ENCODE results near the gene CHGA. TPM values are rescaled to one million over a fixed set of nuclear protein-coding genes. Genes with fewer than 3 reads are reported as not detected.

The CHGA gene
- total and polyA plus RNA-seq, 2 of the 13 experiments (the other 11 are each of a cell fraction or from before 2014, with no cell fraction given): not detected

- TF ChIP-seq, protein P1, sequence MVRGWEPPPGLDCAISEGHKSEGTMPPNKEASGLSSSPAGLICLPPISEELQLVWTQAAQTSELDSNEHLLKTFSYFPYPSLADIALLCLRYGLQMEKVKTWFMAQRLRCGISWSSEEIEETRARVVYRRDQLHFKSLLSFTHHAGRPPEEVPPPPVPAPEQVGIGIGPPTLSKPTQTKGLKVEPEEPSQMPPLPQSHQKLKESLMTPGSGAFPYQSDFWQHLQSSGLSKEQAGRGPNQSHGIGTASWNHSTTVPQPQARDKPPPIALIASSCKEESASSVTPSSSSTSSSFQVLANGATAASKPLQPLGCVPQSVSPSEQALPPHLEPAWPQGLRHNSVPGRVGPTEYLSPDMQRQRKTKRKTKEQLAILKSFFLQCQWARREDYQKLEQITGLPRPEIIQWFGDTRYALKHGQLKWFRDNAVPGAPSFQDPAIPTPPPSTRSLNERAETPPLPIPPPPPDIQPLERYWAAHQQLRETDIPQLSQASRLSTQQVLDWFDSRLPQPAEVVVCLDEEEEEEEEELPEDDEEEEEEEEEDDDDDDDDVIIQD (CRISPR knock-in tag; IDR thresholded peaks at IDR 0.05; ENCODE audit: low read depth): no peak
- TF ChIP-seq, protein P2, sequence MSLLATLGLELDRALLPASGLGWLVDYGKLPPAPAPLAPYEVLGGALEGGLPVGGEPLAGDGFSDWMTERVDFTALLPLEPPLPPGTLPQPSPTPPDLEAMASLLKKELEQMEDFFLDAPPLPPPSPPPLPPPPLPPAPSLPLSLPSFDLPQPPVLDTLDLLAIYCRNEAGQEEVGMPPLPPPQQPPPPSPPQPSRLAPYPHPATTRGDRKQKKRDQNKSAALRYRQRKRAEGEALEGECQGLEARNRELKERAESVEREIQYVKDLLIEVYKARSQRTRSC (CRISPR knock-in tag; IDR thresholded peaks at IDR 0.05; ENCODE audit: low read depth): no peak
- TF ChIP-seq ZFP1 (CRISPR knock-in tag; IDR thresholded peaks at IDR 0.05) (no peak), ZKSCAN8 (CRISPR knock-in tag; IDR thresholded peaks at IDR 0.05; ENCODE audit: borderline replicate concordance) (no peak), PLSCR1 (CRISPR knock-in tag; IDR thresholded peaks at IDR 0.05; ENCODE audit: borderline replicate concordance) (no peak), MEF2D (CRISPR knock-in tag; IDR thresholded peaks at IDR 0.05) (no peak), IKZF4 (CRISPR knock-in tag; IDR thresholded peaks at IDR 0.05; ENCODE audit: borderline replicate concordance, low read depth, not compliant biosample characterization) (no peak), ZNF878 (CRISPR knock-in tag; IDR thresholded peaks at IDR 0.05) (no peak), ZNF354B (CRISPR knock-in tag; IDR thresholded peaks at IDR 0.05) (no peak), ARID2 (CRISPR knock-in tag; IDR thresholded peaks at IDR 0.05; ENCODE audit: borderline replicate concordance) (no peak), DNMT1 (CRISPR knock-in tag; IDR thresholded peaks at IDR 0.05) (no peak)
Measured at GRCh38 chr14:92974541-92975345, 51.8 kb downstream of the CHGA start (continued).
